ENCODE results near the gene SREK1IP1.

DNA sequence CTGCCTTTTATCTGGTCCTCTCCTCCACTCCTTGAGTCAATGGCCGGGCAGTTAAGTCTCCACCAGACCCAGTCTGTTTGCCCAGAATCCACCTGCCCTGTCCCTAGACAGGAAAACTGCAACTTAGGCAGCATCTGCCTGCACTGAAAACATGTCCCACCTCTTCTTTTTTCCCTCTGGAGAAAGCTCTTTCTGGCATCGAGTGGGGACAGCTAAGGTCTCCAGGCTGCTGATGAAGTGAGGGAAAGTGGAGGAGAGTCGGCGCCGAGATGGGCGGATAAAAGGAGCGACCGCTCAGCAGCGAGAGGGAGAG lies 78.4 kb downstream of the SREK1IP1 start:
- TF ChIP-seq, protein P1, sequence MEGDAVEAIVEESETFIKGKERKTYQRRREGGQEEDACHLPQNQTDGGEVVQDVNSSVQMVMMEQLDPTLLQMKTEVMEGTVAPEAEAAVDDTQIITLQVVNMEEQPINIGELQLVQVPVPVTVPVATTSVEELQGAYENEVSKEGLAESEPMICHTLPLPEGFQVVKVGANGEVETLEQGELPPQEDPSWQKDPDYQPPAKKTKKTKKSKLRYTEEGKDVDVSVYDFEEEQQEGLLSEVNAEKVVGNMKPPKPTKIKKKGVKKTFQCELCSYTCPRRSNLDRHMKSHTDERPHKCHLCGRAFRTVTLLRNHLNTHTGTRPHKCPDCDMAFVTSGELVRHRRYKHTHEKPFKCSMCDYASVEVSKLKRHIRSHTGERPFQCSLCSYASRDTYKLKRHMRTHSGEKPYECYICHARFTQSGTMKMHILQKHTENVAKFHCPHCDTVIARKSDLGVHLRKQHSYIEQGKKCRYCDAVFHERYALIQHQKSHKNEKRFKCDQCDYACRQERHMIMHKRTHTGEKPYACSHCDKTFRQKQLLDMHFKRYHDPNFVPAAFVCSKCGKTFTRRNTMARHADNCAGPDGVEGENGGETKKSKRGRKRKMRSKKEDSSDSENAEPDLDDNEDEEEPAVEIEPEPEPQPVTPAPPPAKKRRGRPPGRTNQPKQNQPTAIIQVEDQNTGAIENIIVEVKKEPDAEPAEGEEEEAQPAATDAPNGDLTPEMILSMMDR (IDR thresholded peaks at IDR 0.05 in 2 of 3, conservative IDR thresholded peaks at IDR 0.05 in 1 of 3; ENCODE audit: control insufficient read depth in 2 of 3, extremely low read depth in 1 of 3, insufficient read depth in 1 of 3, low read depth in 3 of 3, low read length in 3 of 3), result no peak
- TF ChIP-seq CHD4 (IDR thresholded peaks at IDR 0.05) (no peak), EP300 (IDR thresholded peaks at IDR 0.05; ENCODE audit: borderline replicate concordance in 1 of 2, control insufficient read depth in 1 of 2, low read depth in 2 of 2, low read length in 2 of 2) (no peak), EZH2 (IDR thresholded peaks at IDR 0.05; ENCODE audit: borderline replicate concordance, control insufficient read depth, low read depth, low read length) (no peak), POLR2A (IDR thresholded peaks at IDR 0.05; ENCODE audit: low read depth, low read length) (no peak), TAF1 (IDR thresholded peaks at IDR 0.05; ENCODE audit: borderline replicate concordance, low read depth, low read length) (no peak), POLR2AphosphoS5 (IDR thresholded peaks at IDR 0.05; ENCODE audit: low read length) (no peak), FOS (IDR thresholded peaks at IDR 0.05; ENCODE audit: borderline replicate concordance, extremely low read depth, insufficient read length) (no peak), RB1 (IDR thresholded peaks at IDR 0.05; ENCODE audit: borderline replicate concordance) (no peak), JUND (IDR thresholded peaks at IDR 0.05; ENCODE audit: low read depth, low read length) (no peak)
- TF ChIP-seq, protein P2, sequence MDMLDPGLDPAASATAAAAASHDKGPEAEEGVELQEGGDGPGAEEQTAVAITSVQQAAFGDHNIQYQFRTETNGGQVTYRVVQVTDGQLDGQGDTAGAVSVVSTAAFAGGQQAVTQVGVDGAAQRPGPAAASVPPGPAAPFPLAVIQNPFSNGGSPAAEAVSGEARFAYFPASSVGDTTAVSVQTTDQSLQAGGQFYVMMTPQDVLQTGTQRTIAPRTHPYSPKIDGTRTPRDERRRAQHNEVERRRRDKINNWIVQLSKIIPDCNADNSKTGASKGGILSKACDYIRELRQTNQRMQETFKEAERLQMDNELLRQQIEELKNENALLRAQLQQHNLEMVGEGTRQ (IDR thresholded peaks at IDR 0.05; ENCODE audit: borderline replicate concordance, low read depth, low read length), result no peak
- TF ChIP-seq, protein P3, sequence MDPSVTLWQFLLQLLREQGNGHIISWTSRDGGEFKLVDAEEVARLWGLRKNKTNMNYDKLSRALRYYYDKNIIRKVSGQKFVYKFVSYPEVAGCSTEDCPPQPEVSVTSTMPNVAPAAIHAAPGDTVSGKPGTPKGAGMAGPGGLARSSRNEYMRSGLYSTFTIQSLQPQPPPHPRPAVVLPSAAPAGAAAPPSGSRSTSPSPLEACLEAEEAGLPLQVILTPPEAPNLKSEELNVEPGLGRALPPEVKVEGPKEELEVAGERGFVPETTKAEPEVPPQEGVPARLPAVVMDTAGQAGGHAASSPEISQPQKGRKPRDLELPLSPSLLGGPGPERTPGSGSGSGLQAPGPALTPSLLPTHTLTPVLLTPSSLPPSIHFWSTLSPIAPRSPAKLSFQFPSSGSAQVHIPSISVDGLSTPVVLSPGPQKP (IDR thresholded peaks at IDR 0.05; ENCODE audit: low read depth, low read length), result no peak
- TF ChIP-seq, protein P4, sequence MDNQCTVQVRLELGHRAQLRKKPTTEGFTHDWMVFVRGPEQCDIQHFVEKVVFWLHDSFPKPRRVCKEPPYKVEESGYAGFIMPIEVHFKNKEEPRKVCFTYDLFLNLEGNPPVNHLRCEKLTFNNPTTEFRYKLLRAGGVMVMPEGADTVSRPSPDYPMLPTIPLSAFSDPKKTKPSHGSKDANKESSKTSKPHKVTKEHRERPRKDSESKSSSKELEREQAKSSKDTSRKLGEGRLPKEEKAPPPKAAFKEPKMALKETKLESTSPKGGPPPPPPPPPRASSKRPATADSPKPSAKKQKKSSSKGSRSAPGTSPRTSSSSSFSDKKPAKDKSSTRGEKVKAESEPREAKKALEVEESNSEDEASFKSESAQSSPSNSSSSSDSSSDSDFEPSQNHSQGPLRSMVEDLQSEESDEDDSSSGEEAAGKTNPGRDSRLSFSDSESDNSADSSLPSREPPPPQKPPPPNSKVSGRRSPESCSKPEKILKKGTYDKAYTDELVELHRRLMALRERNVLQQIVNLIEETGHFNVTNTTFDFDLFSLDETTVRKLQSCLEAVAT (IDR thresholded peaks at IDR 0.05), result no peak

Data from GM12878 (cell line).